Stimulated activated CD8-positive, alpha-beta memory T cell treated with anti-CD3 and anti-CD28 coated beads, Interleukin-15, amount 100 ng/mL, for 48 hours (primary cell): ENCODE measurements around the gene RASAL1.

Experiments
- DNase-seq, 2 donors: peaks; one replicate each; pipeline ENCODE4 v3.0.0-alpha.2; 2020; ENCODE audit warnings: low read depth in 2 of 2

RASAL1 gene

GRCh38 chr12:113097716-113098440, 37.7 kb downstream of the RASAL1 start:
- no peak for DNase-seq

GRCh38 chr12:113096675-113097461, 38.7 kb downstream of the RASAL1 start:
- DNase-seq = no peak

GRCh38 chr12:113095405-113095804, 40.2 kb downstream of the RASAL1 start:
- no peak for DNase-seq

- DNase-seq = no peak
These were observed 40.8 kb downstream of the RASAL1 start for GRCh38 chr12:113094738-113095137.

- no peak for DNase-seq
These were observed 42.0 kb downstream of the RASAL1 start for GRCh38 chr12:113093409-113094101.

GRCh38 chr12:113092607-113093408, 42.8 kb downstream of the RASAL1 start:
- DNase-seq = no peak

- no peak for DNase-seq
These were observed 44.1 kb downstream of the RASAL1 start for GRCh38 chr12:113091506-113091905.

GRCh38 chr12:113090740-113091139, 44.8 kb downstream of the RASAL1 start:
- DNase-seq = no peak

- no peak for DNase-seq
These were observed 45.7 kb downstream of the RASAL1 start for GRCh38 chr12:113089839-113090238.

GRCh38 chr12:113088971-113089756, 46.4 kb downstream of the RASAL1 start:
- peak; percentile 41 to 60 for DNase-seq

- DNase-seq = no peak
These were observed 47.5 kb downstream of the RASAL1 start for GRCh38 chr12:113088037-113088436.

- DNase-seq = no peak
These were observed 48.4 kb downstream of the RASAL1 start for GRCh38 chr12:113087193-113087592.

GRCh38 chr12:113086249-113087164, 49.1 kb downstream of the RASAL1 start:
- DNase-seq = no peak

- DNase-seq = no peak
These were observed 51.6 kb downstream of the RASAL1 start for GRCh38 chr12:113083863-113084435.

- no peak for DNase-seq
These were observed 52.9 kb downstream of the RASAL1 start for GRCh38 chr12:113082486-113083148.

GRCh38 chr12:113081873-113082272, 53.7 kb downstream of the RASAL1 start:
- DNase-seq = no peak

- DNase-seq = no peak
These were observed 57.7 kb downstream of the RASAL1 start for GRCh38 chr12:113077859-113078255.

- no peak for DNase-seq
These were observed 58.3 kb downstream of the RASAL1 start for GRCh38 chr12:113077057-113077858.
